CD8-positive, alpha-beta memory T cell (primary cell): ENCODE results near the gene RAB4B. TPM values are rescaled to one million over a fixed set of nuclear protein-coding genes. Genes with fewer than 3 reads are reported as not detected.

ENCODE experiments used
- CTCF ChIA-PET: fragments of 350-600 bp; sonication (Branson Sonifier 250); formaldehyde crosslinking; loops from one replicate; lab custom pipeline; 2021; ENCODE audit warnings: antibody characterized with exemption; lab: Charles Lee
- POLR2A ChIA-PET: fragments of 350-600 bp; sonication (Branson Sonifier 250); formaldehyde crosslinking; loops from one replicate; lab custom pipeline; 2021; ENCODE audit warnings: antibody characterized with exemption; lab: Charles Lee
- DNase-seq, 5 donors: peaks; one replicate each; pipeline versions ENCODE4 v3.0.0 to v3.0.0-alpha.2; 2020 to 2022; ENCODE audit warnings: mixed read lengths in 1 of 5
- H3K27ac ChIP-seq: one replicate; pipeline ENCODE4 v1.7.0; 2013; ENCODE audit warnings: low read depth, mild to moderate bottlenecking, low read length, moderate library complexity
- H3K27me3 ChIP-seq: 2 replicates; pipeline ENCODE4 v1.7.0; 2013; ENCODE audit warnings: low read length, mild to moderate bottlenecking; ENCODE audit not compliant: insufficient read depth, poor library complexity, severe bottlenecking
- H3K36me3 ChIP-seq: 2 replicates; pipeline ENCODE4 v1.7.0; 2013; ENCODE audit warnings: mild to moderate bottlenecking, low read length, moderate library complexity; ENCODE audit not compliant: insufficient read depth
- H3K4me1 ChIP-seq: 2 replicates; pipeline ENCODE4 v1.7.0; 2013; ENCODE audit warnings: mild to moderate bottlenecking, low read length, moderate library complexity; ENCODE audit not compliant: insufficient read depth
- H3K4me3 ChIP-seq: 2 replicates; pipeline ENCODE4 v1.7.0; 2013; ENCODE audit warnings: mild to moderate bottlenecking, low read length
- H3K9me3 ChIP-seq: 2 replicates; pipeline ENCODE4 v1.7.0; 2013; ENCODE audit warnings: mild to moderate bottlenecking, low read length
- H3K27ac Mint-ChIP-seq, 8 donors: one replicate each; pipeline ENCODE4 v1.8.0; 2020 to 2021; ENCODE audit warnings: mixed read lengths in 8 of 8, mild to moderate bottlenecking in 6 of 8, inconsistent platforms in 3 of 8, moderate library complexity in 3 of 8
- H3K27me3 Mint-ChIP-seq, 2 donors: one replicate each; pipeline ENCODE4 v1.8.0; 2020 to 2021; ENCODE audit warnings: mixed read lengths in 2 of 2, mild to moderate bottlenecking in 1 of 2, moderate library complexity in 1 of 2
- H3K36me3 Mint-ChIP-seq, 3 donors: one replicate each; pipeline ENCODE4 v1.8.0; 2020 to 2021; ENCODE audit warnings: mixed read lengths in 3 of 3, inconsistent platforms in 1 of 3, mild to moderate bottlenecking in 1 of 3
- H3K4me1 Mint-ChIP-seq, 3 donors: one replicate each; pipeline ENCODE4 v1.8.0; 2020 to 2021; ENCODE audit warnings: mixed read lengths in 3 of 3, inconsistent platforms in 1 of 3, mild to moderate bottlenecking in 1 of 3
- H3K4me3 Mint-ChIP-seq, 7 donors: one replicate each; pipeline ENCODE4 v1.8.0; 2020 to 2021; ENCODE audit warnings: mixed read lengths in 7 of 7, mild to moderate bottlenecking in 6 of 7, moderate library complexity in 4 of 7, inconsistent platforms in 2 of 7
- H3K9me3 Mint-ChIP-seq, 5 donors: one replicate each; pipeline ENCODE4 v1.8.0; 2020 to 2022; ENCODE audit warnings: mixed read lengths in 5 of 5, mild to moderate bottlenecking in 3 of 5, moderate library complexity in 2 of 5, inconsistent platforms in 1 of 5
- polyA plus RNA-seq: library from polyadenylated mRNA; unstranded; fragments of 300-500 nt; fragmentation: Illumina TruSeq; gene quantifications from one replicate; pipeline ENCODE4 v1.2.3, GENCODE V29; 2021
- total RNA-seq, 2 experiments: library from RNA; stranded (reverse); gene quantifications; one replicate each; pipeline ENCODE4 v1.2.3, GENCODE V29; 2021

RAB4B gene
- total and polyA plus RNA-seq, 3 experiments from 2014 or later = 24.2 to 95.2 (median 27.2) TPM

- ChIA-PET CTCF (interaction anchor here (3.1 to 3.9 kb wide), 3 partner anchors 23 to 43 kb away, joined by 18 to 38 read pairs (median 28); no protein-coding TSS in a partner anchor), POLR2A (interaction anchor here (2.9 to 4.1 kb wide), 2 partner anchors 23 kb away, joined by 72 to 110 read pairs; partner anchors contain the start of genes ACTMAP, EGLN2 and SNRPA)
- H3K4me3 Mint-ChIP-seq = peak overlapping the region in 4 of 7 donors; percentile 30 to 92 (median 68)
- H3K4me3 ChIP-seq = no peak overlapping the region
- no peaks in the 10 kb centered on the region for H3K9me3 ChIP-seq
- H3K4me1 ChIP-seq = peaks cover 31% of the 10 kb centered on the region
- peaks cover 31 to 42% (median 31%) of the 10 kb centered on the region in 3 donors for H3K4me1 Mint-ChIP-seq
- no peaks in the 10 kb centered on the region for H3K27me3 ChIP-seq
- H3K36me3 ChIP-seq = no peaks in the 10 kb centered on the region
- H3K27ac Mint-ChIP-seq = peak overlapping the region in 5 of 8 donors; percentile 52 to 99 (median 98)
- peaks cover 0 to 27% (median 5%) of the 10 kb centered on the region in 3 donors for H3K36me3 Mint-ChIP-seq
- H3K27me3 Mint-ChIP-seq = peaks cover 0 to 1% of the 10 kb centered on the region in 2 donors
- no peaks in the 10 kb centered on the region for H3K9me3 Mint-ChIP-seq
- no peak for DNase-seq
- peak overlapping the region; percentile 95 for H3K27ac ChIP-seq
These were observed 1.7 kb upstream of the RAB4B start for GRCh38 chr19:40776364-40776763.

GRCh38 chr19:40776932-40777644 is 959 bp upstream of the RAB4B start:
- Histone ChIP-seq H3K4me1 (peaks cover 31% of the 10 kb centered on the region), H3K27me3 (no peaks in the 10 kb centered on the region), H3K36me3 (no peaks in the 10 kb centered on the region), H3K27ac (peak overlapping the region; percentile 95), H3K4me3 (peak overlapping the region; percentile 98), H3K9me3 (no peaks in the 10 kb centered on the region)
- peaks cover 31 to 45% (median 34%) of the 10 kb centered on the region in 3 donors for H3K4me1 Mint-ChIP-seq
- H3K9me3 Mint-ChIP-seq = no peaks in the 10 kb centered on the region
- H3K4me3 Mint-ChIP-seq = peak overlapping the region; percentile 88 to 98 (median 92)
- H3K27me3 Mint-ChIP-seq = peaks cover 0 to 1% of the 10 kb centered on the region in 2 donors
- peaks cover 0 to 28% (median 5%) of the 10 kb centered on the region in 3 donors for H3K36me3 Mint-ChIP-seq
- ChIA-PET POLR2A (interaction anchor here (0.6 to 4.1 kb wide), 14 partner anchors 9 to 487 kb away, joined by 3 to 110 read pairs (median 7); partner anchors contain the start of genes ACTMAP, COQ8B, EGLN2 and HNRNPUL1), CTCF (interaction anchor here (1.0 to 3.9 kb wide), 10 partner anchors 11 to 42 kb away, joined by 4 to 38 read pairs (median 12); partner anchors contain the start of genes ACTMAP, EGLN2 and SNRPA)
- peak; percentile 78 to 94 (median 87) for DNase-seq
- H3K27ac Mint-ChIP-seq = peak overlapping the region; percentile 95 to 99 (median 98)

GRCh38 chr19:40777645-40777936 is 456 bp upstream of the RAB4B start:
- CTCF ChIA-PET = interaction anchor here (0.9 to 3.9 kb wide), 12 partner anchors 10 to 168 kb away, joined by 4 to 38 read pairs (median 9); partner anchors contain the start of genes ACTMAP, EGLN2 and SNRPA
- H3K36me3 ChIP-seq = no peaks in the 10 kb centered on the region
- POLR2A ChIA-PET = interaction anchor here (0.5 to 4.1 kb wide), 18 partner anchors 9 to 486 kb away, joined by 3 to 110 read pairs (median 4); partner anchors contain the start of genes ACTMAP, C19orf47, COQ8B and EGLN2

GRCh38 chr19:40778706-40779284 is 748 bp downstream of the RAB4B start:
- Histone ChIP-seq H3K9me3 (no peaks in the 10 kb centered on the region), H3K4me1 (peaks cover 31% of the 10 kb centered on the region), H3K4me3 (peak overlapping the region; percentile 98), H3K27me3 (no peaks in the 10 kb centered on the region), H3K36me3 (no peaks in the 10 kb centered on the region), H3K27ac (peak overlapping the region; percentile 95)
- H3K4me3 Mint-ChIP-seq = peak overlapping the region; percentile 88 to 98 (median 92)
- H3K27ac Mint-ChIP-seq = peak overlapping the region; percentile 95 to 99 (median 98)
- no peaks in the 10 kb centered on the region for H3K9me3 Mint-ChIP-seq
- ChIA-PET CTCF (interaction anchor here (0.9 to 3.9 kb wide), 14 partner anchors 9 to 175 kb away, joined by 4 to 38 read pairs (median 8); partner anchors contain the start of genes ACTMAP, EGLN2 and SNRPA), POLR2A (interaction anchor here (0.6 to 4.1 kb wide), 13 partner anchors 8 to 431 kb away, joined by 3 to 110 read pairs (median 5); partner anchors contain the start of genes ACTMAP, C19orf47, COQ8B and EGLN2)
- peaks cover 35 to 46% (median 36%) of the 10 kb centered on the region in 3 donors for H3K4me1 Mint-ChIP-seq
- H3K27me3 Mint-ChIP-seq = peaks cover 0 to 1% of the 10 kb centered on the region in 2 donors
- peaks cover 0 to 40% (median 5%) of the 10 kb centered on the region in 3 donors for H3K36me3 Mint-ChIP-seq
- DNase-seq = no peak

More at GRCh38 chr19:40777645-40777936, 456 bp upstream of the RAB4B start:
- H3K4me1 ChIP-seq = peaks cover 31% of the 10 kb centered on the region
- peak overlapping the region; percentile 95 for H3K27ac ChIP-seq
- H3K9me3 Mint-ChIP-seq = no peaks in the 10 kb centered on the region
- peaks cover 0 to 32% (median 5%) of the 10 kb centered on the region in 3 donors for H3K36me3 Mint-ChIP-seq
- peak overlapping the region; percentile 98 for H3K4me3 ChIP-seq
- no peaks in the 10 kb centered on the region for H3K9me3 ChIP-seq
- H3K4me3 Mint-ChIP-seq = peak overlapping the region; percentile 88 to 98 (median 92)
- peaks cover 33 to 46% (median 36%) of the 10 kb centered on the region in 3 donors for H3K4me1 Mint-ChIP-seq
- DNase-seq = no peak
- peak overlapping the region; percentile 95 to 99 (median 98) for H3K27ac Mint-ChIP-seq
- H3K27me3 Mint-ChIP-seq = peaks cover 0 to 1% of the 10 kb centered on the region in 2 donors
- no peaks in the 10 kb centered on the region for H3K27me3 ChIP-seq

GRCh38 chr19:40780582-40780981 is 2.5 kb downstream of the RAB4B start:
- Histone ChIP-seq H3K27ac (no peak overlapping the region), H3K27me3 (no peaks in the 10 kb centered on the region), H3K36me3 (peaks cover 2% of the 10 kb centered on the region), H3K4me3 (no peak overlapping the region), H3K9me3 (no peaks in the 10 kb centered on the region), H3K4me1 (peaks cover 31% of the 10 kb centered on the region)
- no peak for DNase-seq
- H3K4me1 Mint-ChIP-seq = peaks cover 35 to 46% (median 36%) of the 10 kb centered on the region in 3 donors
- CTCF ChIA-PET = no interaction called here
- POLR2A ChIA-PET = interaction anchor here (0.6 kb wide), 1 partner anchor 9 kb away, joined by 3 read pairs; no protein-coding TSS in a partner anchor
- H3K9me3 Mint-ChIP-seq = no peaks in the 10 kb centered on the region
- H3K27ac Mint-ChIP-seq = peak overlapping the region in 7 of 8 donors; percentile 5 to 78 (median 68)
- H3K27me3 Mint-ChIP-seq = peaks cover 0 to 1% of the 10 kb centered on the region in 2 donors
- H3K4me3 Mint-ChIP-seq = peak overlapping the region in 3 of 7 donors; percentile 28 to 58 (median 45)
- peaks cover 0 to 49% (median 5%) of the 10 kb centered on the region in 3 donors for H3K36me3 Mint-ChIP-seq

- Histone ChIP-seq H3K4me1 (peaks cover 31% of the 10 kb centered on the region), H3K9me3 (no peaks in the 10 kb centered on the region), H3K27me3 (no peaks in the 10 kb centered on the region), H3K36me3 (peaks cover 4% of the 10 kb centered on the region), H3K27ac (no peak overlapping the region), H3K4me3 (no peak overlapping the region)
- POLR2A ChIA-PET = interaction anchor here (0.6 kb wide), 1 partner anchor 8 kb away, joined by 3 read pairs; no protein-coding TSS in a partner anchor
- Mint-ChIP-seq H3K27ac (peak overlapping the region in 3 of 8 donors; percentile 40 to 72 (median 66)), H3K36me3 (peaks cover 0 to 51% (median 5%) of the 10 kb centered on the region in 3 donors), H3K4me1 (peaks cover 33 to 45% (median 36%) of the 10 kb centered on the region in 3 donors), H3K4me3 (no peak overlapping the region), H3K9me3 (no peaks in the 10 kb centered on the region), H3K27me3 (peaks cover 0 to 1% of the 10 kb centered on the region in 2 donors)
- DNase-seq = no peak
- CTCF ChIA-PET = interaction anchor here (1.5 kb wide), 1 partner anchor 17 kb away, joined by 3 read pairs; the partner anchor contains the start of gene EGLN2
These were observed 3.1 kb downstream of the RAB4B start for GRCh38 chr19:40781140-40781539.

GRCh38 chr19:40783711-40784110 is 5.7 kb downstream of the RAB4B start:
- Histone ChIP-seq H3K36me3 (peaks cover 4% of the 10 kb centered on the region), H3K4me3 (no peak overlapping the region), H3K27me3 (no peaks in the 10 kb centered on the region), H3K4me1 (peaks cover 16% of the 10 kb centered on the region), H3K27ac (no peak overlapping the region), H3K9me3 (no peaks in the 10 kb centered on the region)
- H3K27me3 Mint-ChIP-seq = peaks cover 0 to 1% of the 10 kb centered on the region in 2 donors
- peaks cover 18 to 25% (median 19%) of the 10 kb centered on the region in 3 donors for H3K4me1 Mint-ChIP-seq
- ChIA-PET CTCF (no interaction called here), POLR2A (no interaction called here)
- H3K9me3 Mint-ChIP-seq = no peaks in the 10 kb centered on the region
- no peak overlapping the region for H3K4me3 Mint-ChIP-seq
- peaks cover 0 to 60% (median 5%) of the 10 kb centered on the region in 3 donors for H3K36me3 Mint-ChIP-seq
- no peak for DNase-seq
- H3K27ac Mint-ChIP-seq = peak overlapping the region in 1 of 8 donors; percentile 90
